A549 (cell line): ENCODE measurements around the gene DTX3L. TPM values are rescaled to one million over a fixed set of nuclear protein-coding genes. Genes with fewer than 3 reads are reported as not detected.
A peak's percentile ranks its signal among the peaks of the same experiment; 100 is the strongest.
"Not testable (repeated sequence)": the region's sequence is repeated elsewhere in the genome, so short reads cannot be mapped to it uniquely, and the experiment has no call there.

ENCODE experiments used
- ATAC-seq, 2 experiments: fragments of 200-7000 bp in 1 of 2; fragments of >200 bp in 1 of 2; cut with Nextera tagmentation in 1 of 2; cut with Tn5 transposase in 1 of 2; 3 replicates each; pipeline versions ENCODE4 v1.8.0 to v1.9.1; 2018 to 2020; ENCODE audit warnings: mild to moderate bottlenecking in 1 of 2, moderate library complexity in 1 of 2
- CTCF ChIA-PET: fragments of 300-600 bp; sonication (Branson Sonifier 250); formaldehyde crosslinking; extraction: SDS; loops from one replicate; lab custom pipeline; 2021; ENCODE audit warnings: antibody characterized with exemption, inconsistent platforms; lab: Yijun Ruan, JAX
- POLR2A ChIA-PET: fragments of 350-600 bp; formaldehyde crosslinking; extraction: SDS; loops from one replicate; lab custom pipeline; 2021; ENCODE audit warnings: antibody characterized with exemption, inconsistent platforms; lab: Yijun Ruan, JAX
- DNase-seq, 2 experiments: peaks; one replicate each; pipeline versions ENCODE4 v3.0.0 to v3.0.0-alpha.2; 2011 to 2016; ENCODE audit warnings: low read depth in 1 of 2, low spot score in 1 of 2
- FAIRE-seq: peaks from 2 replicates; lab custom pipeline; 2011; peaks lifted over from hg19 to GRCh38; lab: Jason Lieb, UNC
- H3K27ac ChIP-seq, 2 experiments: fragments of >200 bp; sonication (Bioruptor Twin); formaldehyde crosslinking; 3 replicates each; pipeline ENCODE4 v1.5.1; 2016 to 2017
- H3K4me1 ChIP-seq: fragments of >200 bp; sonication (Bioruptor Twin); formaldehyde crosslinking; 3 replicates; pipeline ENCODE4 v1.6.1; 2016
- H3K4me2 ChIP-seq: fragments of >200 bp; sonication (Bioruptor Twin); formaldehyde crosslinking; 3 replicates; pipeline ENCODE4 v1.6.1; 2016
- H3K4me3 ChIP-seq: fragments of >200 bp; sonication (Bioruptor Twin); formaldehyde crosslinking; 3 replicates; pipeline ENCODE4 v1.5.1; 2016
- H3K9me3 ChIP-seq: fragments of >200 bp; sonication (Bioruptor Twin); formaldehyde crosslinking; 3 replicates; pipeline ENCODE4 v1.6.1; 2016
- CBX2 ChIP-seq: fragments of 200-600 bp; sonication (generic); IDR thresholded peaks from 2 replicates; pipeline ENCODE4 v1.6.1; 2016; ENCODE audit warnings: low read depth, mild to moderate bottlenecking, borderline replicate concordance
- FOSB ChIP-seq: fragments of 250-450 bp; sonication (Bioruptor Pico); IDR thresholded peaks from 2 replicates; pipeline ENCODE4 v1.5.0; 2020; ENCODE audit warnings: mild to moderate bottlenecking, moderate library complexity
- HDAC2 ChIP-seq: fragments of 200-600 bp; sonication (generic); IDR thresholded peaks from 2 replicates; pipeline ENCODE4 v1.6.1; 2016
- JUN ChIP-seq, 2 experiments: fragments of >200 bp; sonication (Bioruptor Twin); formaldehyde crosslinking; IDR thresholded peaks; 2 replicates in 1 of 2; 3 replicates in 1 of 2; pipeline ENCODE4 v1.6.1; 2016 to 2017
- JUNB ChIP-seq: fragments of >200 bp; sonication (Bioruptor Twin); formaldehyde crosslinking; IDR thresholded peaks from 2 replicates; pipeline ENCODE4 v1.6.1; 2016
- KDM5A ChIP-seq: fragments of 200-600 bp; sonication (generic); IDR thresholded peaks from 2 replicates; pipeline ENCODE4 v1.6.1; 2016; ENCODE audit warnings: antibody characterized with exemption, mild to moderate bottlenecking
- POLR2AphosphoS2 ChIP-seq: conservative IDR thresholded peaks from 2 replicates; pipeline ENCODE4 v1.6.1; 2012; ENCODE audit warnings: low read length, improper control_type of control experiment, inconsistent platforms
- RAD21 ChIP-seq, 2 experiments: fragments of >200 bp in 1 of 2; sonication (Bioruptor Twin) in 1 of 2; formaldehyde crosslinking in 1 of 2; IDR thresholded peaks in 1 of 2; conservative IDR thresholded peaks in 1 of 2; 2 replicates in 1 of 2; 3 replicates in 1 of 2; pipeline ENCODE4 v1.6.1; 2012 to 2018; ENCODE audit warnings: inconsistent platforms in 1 of 2
- RARB ChIP-seq: fragments of 250-450 bp; sonication (Bioruptor Pico); IDR thresholded peaks from 2 replicates; pipeline ENCODE4 v1.8.0; 2021; ENCODE audit warnings: mild to moderate bottlenecking, moderate library complexity
- SMC3 ChIP-seq: fragments of >200 bp; sonication (Bioruptor Twin); formaldehyde crosslinking; IDR thresholded peaks from 3 replicates; pipeline ENCODE4 v1.6.1; 2018; ENCODE audit warnings: inconsistent platforms
- SREBF2 ChIP-seq: fragments of 450-650 bp; IDR thresholded peaks from 2 replicates; pipeline ENCODE4 v1.6.1; 2014; ENCODE audit warnings: mild to moderate bottlenecking, moderate library complexity
- ZFP36 ChIP-seq: fragments of 450-650 bp; IDR thresholded peaks from 2 replicates; pipeline ENCODE4 v1.6.1; 2014; ENCODE audit warnings: borderline replicate concordance; ENCODE audit not compliant: partially characterized antibody
- WGBS: methylation state at CpG from one replicate; pipeline ENCODE4 v1.1.6; 2017; ENCODE audit errors: missing lambda C conversion rate; 5-methylcytosine and 5-hydroxymethylcytosine counted together
- polyA plus RNA-seq, 4 experiments: library from polyadenylated mRNA; depleted of rRNA in 3 of 4; stranded (reverse); fragments of >200 nt; fragmentation: RNase III in 1 of 4; extraction: RNeasy Plus Mini Kit Qiagen cat#74134 plus additional on column Dnase treatment in 1 of 4; gene quantifications; 2 replicates in 3 of 4; 3 replicates in 1 of 4; pipeline ENCODE4 v1.2.3, GENCODE V29; 2011 to 2017
- TF ChIP-seq, protein P1 (sequence below): fragments of >200 bp; sonication (Bioruptor Twin); formaldehyde crosslinking; IDR thresholded peaks from 3 replicates; pipeline ENCODE4 v1.5.1; 2016
- TF ChIP-seq, protein P2 (sequence below): IDR thresholded peaks from 2 replicates; pipeline ENCODE4 v1.6.1; 2012
- TF ChIP-seq, protein P3 (sequence below): fragments of 250-450 bp; sonication (Bioruptor Pico); IDR thresholded peaks from 2 replicates; pipeline ENCODE4 v1.5.0; 2021; ENCODE audit warnings: mild to moderate bottlenecking, moderate library complexity, borderline replicate concordance
- TF ChIP-seq, protein P4 (sequence below): fragments of >200 bp; sonication (Bioruptor Twin); formaldehyde crosslinking; IDR thresholded peaks from 2 replicates; pipeline ENCODE4 v1.6.1; 2016

DTX3L gene
- polyA plus RNA-seq, 2 of the 4 experiments (the other 2 are of a cell fraction): 4.2 to 5.3 TPM

DNA sequence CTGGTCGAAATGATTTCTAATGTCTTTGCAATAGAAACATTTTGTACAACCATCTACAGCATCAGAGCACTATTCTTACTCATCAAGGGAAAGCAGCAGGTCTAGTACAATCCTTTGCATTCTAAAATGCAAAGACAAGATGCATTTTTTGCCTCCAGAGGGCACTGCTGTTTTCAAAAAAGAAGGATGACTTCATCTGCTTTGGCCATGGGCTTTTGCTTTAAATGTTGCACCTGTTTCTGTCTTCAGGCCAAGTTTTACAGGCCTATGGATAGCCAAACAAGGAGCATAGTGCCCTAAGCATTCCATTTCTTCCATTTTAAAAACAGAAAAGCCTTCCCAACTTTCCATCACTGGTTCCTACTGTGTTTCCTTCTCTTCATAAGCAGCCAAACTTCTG is 3.5 kb upstream of the DTX3L start:
- TF ChIP-seq RAD21 (conservative IDR thresholded peaks at IDR 0.05 in 1 of 2, IDR thresholded peaks at IDR 0.05 in 1 of 2) (peak; percentile 76), SMC3 (peak; percentile 88), CBX2 (no peak), JUN (IDR thresholded peaks at IDR 0.05) (no peak)
- TF ChIP-seq, protein P1, sequence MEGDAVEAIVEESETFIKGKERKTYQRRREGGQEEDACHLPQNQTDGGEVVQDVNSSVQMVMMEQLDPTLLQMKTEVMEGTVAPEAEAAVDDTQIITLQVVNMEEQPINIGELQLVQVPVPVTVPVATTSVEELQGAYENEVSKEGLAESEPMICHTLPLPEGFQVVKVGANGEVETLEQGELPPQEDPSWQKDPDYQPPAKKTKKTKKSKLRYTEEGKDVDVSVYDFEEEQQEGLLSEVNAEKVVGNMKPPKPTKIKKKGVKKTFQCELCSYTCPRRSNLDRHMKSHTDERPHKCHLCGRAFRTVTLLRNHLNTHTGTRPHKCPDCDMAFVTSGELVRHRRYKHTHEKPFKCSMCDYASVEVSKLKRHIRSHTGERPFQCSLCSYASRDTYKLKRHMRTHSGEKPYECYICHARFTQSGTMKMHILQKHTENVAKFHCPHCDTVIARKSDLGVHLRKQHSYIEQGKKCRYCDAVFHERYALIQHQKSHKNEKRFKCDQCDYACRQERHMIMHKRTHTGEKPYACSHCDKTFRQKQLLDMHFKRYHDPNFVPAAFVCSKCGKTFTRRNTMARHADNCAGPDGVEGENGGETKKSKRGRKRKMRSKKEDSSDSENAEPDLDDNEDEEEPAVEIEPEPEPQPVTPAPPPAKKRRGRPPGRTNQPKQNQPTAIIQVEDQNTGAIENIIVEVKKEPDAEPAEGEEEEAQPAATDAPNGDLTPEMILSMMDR: peak; percentile 71
- Histone ChIP-seq H3K9me3 (no peaks in the 10 kb centered on the region), H3K27ac (no peak overlapping the region), H3K4me3 (no peak overlapping the region), H3K4me1 (peaks cover 6% of the 10 kb centered on the region; the same call in 1 of the 3 replicates), H3K4me2 (no peak overlapping the region)
- peak; percentile 46 to 57; a peak in 3 of 6 replicates for ATAC-seq
- CTCF ChIA-PET: interaction anchor here (0.7 to 3.0 kb wide), 12 partner anchors 10 to 470 kb away, joined by 3 to 52 read pairs (median 6); no protein-coding TSS in a partner anchor
- peak; percentile 58 to 65 for DNase-seq
- POLR2A ChIA-PET: no interaction called here
- no peak for FAIRE-seq
- 46% methylated on average over 1 of the region's 1 CpG for WGBS

- ChIA-PET POLR2A (no interaction called here), CTCF (interaction anchor here (2.7 kb wide), 1 partner anchor 116 kb away, joined by 16 read pairs; no protein-coding TSS in a partner anchor)
- Histone ChIP-seq H3K9me3 (no peaks in the 10 kb centered on the region), H3K4me3 (peak overlapping the region; percentile 65; the same call in 2 of the 3 replicates), H3K27ac (peak overlapping the region; percentile 90 to 94), H3K4me1 (peaks cover 6% of the 10 kb centered on the region; the same call in 1 of the 3 replicates), H3K4me2 (peak overlapping the region; percentile 91)
- WGBS: 94% methylated on average over 5 of the region's 5 CpGs
- FAIRE-seq (no peak), ATAC-seq (no peak; a peak in 1 of 6 replicates), DNase-seq (no peak)
- TF ChIP-seq, protein P2, sequence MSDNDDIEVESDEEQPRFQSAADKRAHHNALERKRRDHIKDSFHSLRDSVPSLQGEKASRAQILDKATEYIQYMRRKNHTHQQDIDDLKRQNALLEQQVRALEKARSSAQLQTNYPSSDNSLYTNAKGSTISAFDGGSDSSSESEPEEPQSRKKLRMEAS: no peak
- TF ChIP-seq, protein P3, sequence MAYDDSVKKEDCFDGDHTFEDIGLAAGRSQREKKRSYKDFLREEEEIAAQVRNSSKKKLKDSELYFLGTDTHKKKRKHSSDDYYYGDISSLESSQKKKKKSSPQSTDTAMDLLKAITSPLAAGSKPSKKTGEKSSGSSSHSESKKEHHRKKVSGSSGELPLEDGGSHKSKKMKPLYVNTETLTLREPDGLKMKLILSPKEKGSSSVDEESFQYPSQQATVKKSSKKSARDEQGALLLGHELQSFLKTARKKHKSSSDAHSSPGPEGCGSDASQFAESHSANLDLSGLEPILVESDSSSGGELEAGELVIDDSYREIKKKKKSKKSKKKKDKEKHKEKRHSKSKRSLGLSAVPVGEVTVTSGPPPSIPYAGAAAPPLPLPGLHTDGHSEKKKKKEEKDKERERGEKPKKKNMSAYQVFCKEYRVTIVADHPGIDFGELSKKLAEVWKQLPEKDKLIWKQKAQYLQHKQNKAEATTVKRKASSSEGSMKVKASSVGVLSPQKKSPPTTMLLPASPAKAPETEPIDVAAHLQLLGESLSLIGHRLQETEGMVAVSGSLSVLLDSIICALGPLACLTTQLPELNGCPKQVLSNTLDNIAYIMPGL: no peak
- TF ChIP-seq JUNB (no peak), HDAC2 (no peak), KDM5A (no peak), ZFP36 (no peak), RARB (CRISPR knock-in tag) (no peak), SREBF2 (no peak)
Observed at GRCh38 chr3:122562923-122563716, 1.0 kb upstream of the DTX3L start.

GRCh38 chr3:122563717-122564025 is 467 bp upstream of the DTX3L start:
- ChIA-PET POLR2A (interaction anchor here (1.1 to 1.5 kb wide), 2 partner anchors 116 to 179 kb away, joined by 3 to 12 read pairs; partner anchors contain the start of genes FAM162A and PARP14), CTCF (interaction anchor here (0.6 to 2.7 kb wide), 3 partner anchors 96 to 115 kb away, joined by 3 to 16 read pairs (median 4); no protein-coding TSS in a partner anchor)
- FAIRE-seq (no peak), ATAC-seq (peak in 1 of 2 experiments; percentile 15; a peak in 3 of 6 replicates), DNase-seq (no peak)
- 70% methylated on average over 5 of the region's 5 CpGs for WGBS
- H3K9me3 ChIP-seq: no peaks in the 10 kb centered on the region
- H3K27ac ChIP-seq: peak overlapping the region; percentile 90 to 94
- peak overlapping the region; percentile 65 for H3K4me3 ChIP-seq
- H3K4me1 ChIP-seq: peaks cover 6% of the 10 kb centered on the region; the same call in 1 of the 3 replicates
- H3K4me2 ChIP-seq: peak overlapping the region; percentile 91
- TF ChIP-seq, protein P3: no peak
- TF ChIP-seq POLR2AphosphoS2 (no peak), FOSB (CRISPR knock-in tag) (no peak)
- TF ChIP-seq, protein P4, sequence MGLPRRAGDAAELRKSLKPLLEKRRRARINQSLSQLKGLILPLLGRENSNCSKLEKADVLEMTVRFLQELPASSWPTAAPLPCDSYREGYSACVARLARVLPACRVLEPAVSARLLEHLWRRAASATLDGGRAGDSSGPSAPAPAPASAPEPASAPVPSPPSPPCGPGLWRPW: no peak
- TF ChIP-seq, all 56 proteins: peak for 0

GRCh38 chr3:122568131-122568530 is 4.0 kb downstream of the DTX3L start:
- H3K27ac ChIP-seq, H3K9me3 ChIP-seq, H3K4me2 ChIP-seq, POLR2A ChIA-PET, H3K4me3 ChIP-seq, DNase-seq, FAIRE-seq, ATAC-seq: not testable (repeated sequence)
- CTCF ChIA-PET: interaction anchor here (2.1 kb wide), 1 partner anchor 111 kb away, joined by 5 read pairs; no protein-coding TSS in a partner anchor
- 93% methylated on average over 7 of the region's 7 CpGs for WGBS
- H3K4me1 ChIP-seq: peaks cover 12% of the 10 kb centered on the region
